Measurements from ENCODE around the gene VSTM4. TPM values are rescaled to one million over a fixed set of nuclear protein-coding genes. Genes with fewer than 3 reads are reported as not detected.

The VSTM4 gene
- total and polyA plus RNA-seq, 2 experiments from 2014 or later: 0.21 to 0.66 TPM

DNA sequence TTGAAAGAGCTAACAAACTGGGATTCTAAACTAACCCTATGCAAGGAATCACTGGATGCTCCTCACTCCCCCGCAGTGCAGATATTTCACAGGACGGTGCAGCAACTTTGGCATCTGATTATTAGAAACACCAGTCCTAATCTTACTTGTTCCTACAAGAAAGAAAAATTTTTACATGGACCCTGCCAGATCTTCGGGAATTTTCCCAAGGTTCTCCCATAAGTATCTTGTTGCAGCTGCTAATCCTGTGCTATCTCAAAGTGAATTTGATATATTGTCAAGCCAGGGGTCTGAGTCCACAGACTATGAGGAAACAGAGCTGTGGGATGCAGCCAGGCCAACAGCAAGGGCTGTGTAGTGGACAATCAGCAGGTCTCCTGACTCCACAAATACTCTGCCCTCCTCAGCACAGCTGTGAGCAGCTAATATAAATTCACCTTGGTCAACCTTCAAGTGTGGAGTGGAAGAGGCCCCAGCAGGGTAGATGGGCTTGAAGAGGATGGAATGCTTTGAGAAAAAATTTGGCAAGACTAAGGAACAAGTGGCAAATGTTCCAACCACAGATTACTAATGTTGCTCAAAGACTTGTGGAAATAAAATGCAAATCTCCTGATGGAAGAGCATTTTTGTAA is 25.6 kb downstream of the VSTM4 start:
- no peak overlapping the region for H3K4me3 Mint-ChIP-seq
- no peak for ATAC-seq
- peaks cover 3% of the 10 kb centered on the region for H3K27me3 Mint-ChIP-seq (ENCODE audit: insufficient read depth, low read depth, poor library complexity)

More for the DNA sequence above, 25.6 kb downstream of the VSTM4 start:
- TF ChIP-seq CREB1 (CRISPR knock-in tag; IDR thresholded peaks at IDR 0.05; ENCODE audit: low read depth) (no peak), NANOG (IDR thresholded peaks at IDR 0.05; ENCODE audit: borderline replicate concordance) (no peak), EZH2 (IDR thresholded peaks at IDR 0.05; ENCODE audit: low read depth, unreplicated experiment) (no peak), ZNF114 (CRISPR knock-in tag; IDR thresholded peaks at IDR 0.05) (no peak), JUNB (IDR thresholded peaks at IDR 0.05; ENCODE audit: unreplicated experiment) (no peak), STAT1 (IDR thresholded peaks at IDR 0.05; ENCODE audit: unreplicated experiment) (no peak), EZH2phosphoT487 (IDR thresholded peaks at IDR 0.05; ENCODE audit: unreplicated experiment) (no peak), POLR2AphosphoS5 (IDR thresholded peaks at IDR 0.05; ENCODE audit: low read depth) (no peak), ZNF331 (CRISPR knock-in tag; IDR thresholded peaks at IDR 0.05; ENCODE audit: low read depth) (no peak)
- TF ChIP-seq, protein P1, sequence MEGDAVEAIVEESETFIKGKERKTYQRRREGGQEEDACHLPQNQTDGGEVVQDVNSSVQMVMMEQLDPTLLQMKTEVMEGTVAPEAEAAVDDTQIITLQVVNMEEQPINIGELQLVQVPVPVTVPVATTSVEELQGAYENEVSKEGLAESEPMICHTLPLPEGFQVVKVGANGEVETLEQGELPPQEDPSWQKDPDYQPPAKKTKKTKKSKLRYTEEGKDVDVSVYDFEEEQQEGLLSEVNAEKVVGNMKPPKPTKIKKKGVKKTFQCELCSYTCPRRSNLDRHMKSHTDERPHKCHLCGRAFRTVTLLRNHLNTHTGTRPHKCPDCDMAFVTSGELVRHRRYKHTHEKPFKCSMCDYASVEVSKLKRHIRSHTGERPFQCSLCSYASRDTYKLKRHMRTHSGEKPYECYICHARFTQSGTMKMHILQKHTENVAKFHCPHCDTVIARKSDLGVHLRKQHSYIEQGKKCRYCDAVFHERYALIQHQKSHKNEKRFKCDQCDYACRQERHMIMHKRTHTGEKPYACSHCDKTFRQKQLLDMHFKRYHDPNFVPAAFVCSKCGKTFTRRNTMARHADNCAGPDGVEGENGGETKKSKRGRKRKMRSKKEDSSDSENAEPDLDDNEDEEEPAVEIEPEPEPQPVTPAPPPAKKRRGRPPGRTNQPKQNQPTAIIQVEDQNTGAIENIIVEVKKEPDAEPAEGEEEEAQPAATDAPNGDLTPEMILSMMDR (conservative IDR thresholded peaks at IDR 0.05; ENCODE audit: low read depth in 2 of 2): no peak
- TF ChIP-seq, protein P2, sequence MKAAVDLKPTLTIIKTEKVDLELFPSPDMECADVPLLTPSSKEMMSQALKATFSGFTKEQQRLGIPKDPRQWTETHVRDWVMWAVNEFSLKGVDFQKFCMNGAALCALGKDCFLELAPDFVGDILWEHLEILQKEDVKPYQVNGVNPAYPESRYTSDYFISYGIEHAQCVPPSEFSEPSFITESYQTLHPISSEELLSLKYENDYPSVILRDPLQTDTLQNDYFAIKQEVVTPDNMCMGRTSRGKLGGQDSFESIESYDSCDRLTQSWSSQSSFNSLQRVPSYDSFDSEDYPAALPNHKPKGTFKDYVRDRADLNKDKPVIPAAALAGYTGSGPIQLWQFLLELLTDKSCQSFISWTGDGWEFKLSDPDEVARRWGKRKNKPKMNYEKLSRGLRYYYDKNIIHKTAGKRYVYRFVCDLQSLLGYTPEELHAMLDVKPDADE (IDR thresholded peaks at IDR 0.05): no peak
- TF ChIP-seq, protein P3, sequence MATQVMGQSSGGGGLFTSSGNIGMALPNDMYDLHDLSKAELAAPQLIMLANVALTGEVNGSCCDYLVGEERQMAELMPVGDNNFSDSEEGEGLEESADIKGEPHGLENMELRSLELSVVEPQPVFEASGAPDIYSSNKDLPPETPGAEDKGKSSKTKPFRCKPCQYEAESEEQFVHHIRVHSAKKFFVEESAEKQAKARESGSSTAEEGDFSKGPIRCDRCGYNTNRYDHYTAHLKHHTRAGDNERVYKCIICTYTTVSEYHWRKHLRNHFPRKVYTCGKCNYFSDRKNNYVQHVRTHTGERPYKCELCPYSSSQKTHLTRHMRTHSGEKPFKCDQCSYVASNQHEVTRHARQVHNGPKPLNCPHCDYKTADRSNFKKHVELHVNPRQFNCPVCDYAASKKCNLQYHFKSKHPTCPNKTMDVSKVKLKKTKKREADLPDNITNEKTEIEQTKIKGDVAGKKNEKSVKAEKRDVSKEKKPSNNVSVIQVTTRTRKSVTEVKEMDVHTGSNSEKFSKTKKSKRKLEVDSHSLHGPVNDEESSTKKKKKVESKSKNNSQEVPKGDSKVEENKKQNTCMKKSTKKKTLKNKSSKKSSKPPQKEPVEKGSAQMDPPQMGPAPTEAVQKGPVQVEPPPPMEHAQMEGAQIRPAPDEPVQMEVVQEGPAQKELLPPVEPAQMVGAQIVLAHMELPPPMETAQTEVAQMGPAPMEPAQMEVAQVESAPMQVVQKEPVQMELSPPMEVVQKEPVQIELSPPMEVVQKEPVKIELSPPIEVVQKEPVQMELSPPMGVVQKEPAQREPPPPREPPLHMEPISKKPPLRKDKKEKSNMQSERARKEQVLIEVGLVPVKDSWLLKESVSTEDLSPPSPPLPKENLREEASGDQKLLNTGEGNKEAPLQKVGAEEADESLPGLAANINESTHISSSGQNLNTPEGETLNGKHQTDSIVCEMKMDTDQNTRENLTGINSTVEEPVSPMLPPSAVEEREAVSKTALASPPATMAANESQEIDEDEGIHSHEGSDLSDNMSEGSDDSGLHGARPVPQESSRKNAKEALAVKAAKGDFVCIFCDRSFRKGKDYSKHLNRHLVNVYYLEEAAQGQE (IDR thresholded peaks at IDR 0.05; ENCODE audit: unreplicated experiment): no peak
- TF ChIP-seq, protein P4, sequence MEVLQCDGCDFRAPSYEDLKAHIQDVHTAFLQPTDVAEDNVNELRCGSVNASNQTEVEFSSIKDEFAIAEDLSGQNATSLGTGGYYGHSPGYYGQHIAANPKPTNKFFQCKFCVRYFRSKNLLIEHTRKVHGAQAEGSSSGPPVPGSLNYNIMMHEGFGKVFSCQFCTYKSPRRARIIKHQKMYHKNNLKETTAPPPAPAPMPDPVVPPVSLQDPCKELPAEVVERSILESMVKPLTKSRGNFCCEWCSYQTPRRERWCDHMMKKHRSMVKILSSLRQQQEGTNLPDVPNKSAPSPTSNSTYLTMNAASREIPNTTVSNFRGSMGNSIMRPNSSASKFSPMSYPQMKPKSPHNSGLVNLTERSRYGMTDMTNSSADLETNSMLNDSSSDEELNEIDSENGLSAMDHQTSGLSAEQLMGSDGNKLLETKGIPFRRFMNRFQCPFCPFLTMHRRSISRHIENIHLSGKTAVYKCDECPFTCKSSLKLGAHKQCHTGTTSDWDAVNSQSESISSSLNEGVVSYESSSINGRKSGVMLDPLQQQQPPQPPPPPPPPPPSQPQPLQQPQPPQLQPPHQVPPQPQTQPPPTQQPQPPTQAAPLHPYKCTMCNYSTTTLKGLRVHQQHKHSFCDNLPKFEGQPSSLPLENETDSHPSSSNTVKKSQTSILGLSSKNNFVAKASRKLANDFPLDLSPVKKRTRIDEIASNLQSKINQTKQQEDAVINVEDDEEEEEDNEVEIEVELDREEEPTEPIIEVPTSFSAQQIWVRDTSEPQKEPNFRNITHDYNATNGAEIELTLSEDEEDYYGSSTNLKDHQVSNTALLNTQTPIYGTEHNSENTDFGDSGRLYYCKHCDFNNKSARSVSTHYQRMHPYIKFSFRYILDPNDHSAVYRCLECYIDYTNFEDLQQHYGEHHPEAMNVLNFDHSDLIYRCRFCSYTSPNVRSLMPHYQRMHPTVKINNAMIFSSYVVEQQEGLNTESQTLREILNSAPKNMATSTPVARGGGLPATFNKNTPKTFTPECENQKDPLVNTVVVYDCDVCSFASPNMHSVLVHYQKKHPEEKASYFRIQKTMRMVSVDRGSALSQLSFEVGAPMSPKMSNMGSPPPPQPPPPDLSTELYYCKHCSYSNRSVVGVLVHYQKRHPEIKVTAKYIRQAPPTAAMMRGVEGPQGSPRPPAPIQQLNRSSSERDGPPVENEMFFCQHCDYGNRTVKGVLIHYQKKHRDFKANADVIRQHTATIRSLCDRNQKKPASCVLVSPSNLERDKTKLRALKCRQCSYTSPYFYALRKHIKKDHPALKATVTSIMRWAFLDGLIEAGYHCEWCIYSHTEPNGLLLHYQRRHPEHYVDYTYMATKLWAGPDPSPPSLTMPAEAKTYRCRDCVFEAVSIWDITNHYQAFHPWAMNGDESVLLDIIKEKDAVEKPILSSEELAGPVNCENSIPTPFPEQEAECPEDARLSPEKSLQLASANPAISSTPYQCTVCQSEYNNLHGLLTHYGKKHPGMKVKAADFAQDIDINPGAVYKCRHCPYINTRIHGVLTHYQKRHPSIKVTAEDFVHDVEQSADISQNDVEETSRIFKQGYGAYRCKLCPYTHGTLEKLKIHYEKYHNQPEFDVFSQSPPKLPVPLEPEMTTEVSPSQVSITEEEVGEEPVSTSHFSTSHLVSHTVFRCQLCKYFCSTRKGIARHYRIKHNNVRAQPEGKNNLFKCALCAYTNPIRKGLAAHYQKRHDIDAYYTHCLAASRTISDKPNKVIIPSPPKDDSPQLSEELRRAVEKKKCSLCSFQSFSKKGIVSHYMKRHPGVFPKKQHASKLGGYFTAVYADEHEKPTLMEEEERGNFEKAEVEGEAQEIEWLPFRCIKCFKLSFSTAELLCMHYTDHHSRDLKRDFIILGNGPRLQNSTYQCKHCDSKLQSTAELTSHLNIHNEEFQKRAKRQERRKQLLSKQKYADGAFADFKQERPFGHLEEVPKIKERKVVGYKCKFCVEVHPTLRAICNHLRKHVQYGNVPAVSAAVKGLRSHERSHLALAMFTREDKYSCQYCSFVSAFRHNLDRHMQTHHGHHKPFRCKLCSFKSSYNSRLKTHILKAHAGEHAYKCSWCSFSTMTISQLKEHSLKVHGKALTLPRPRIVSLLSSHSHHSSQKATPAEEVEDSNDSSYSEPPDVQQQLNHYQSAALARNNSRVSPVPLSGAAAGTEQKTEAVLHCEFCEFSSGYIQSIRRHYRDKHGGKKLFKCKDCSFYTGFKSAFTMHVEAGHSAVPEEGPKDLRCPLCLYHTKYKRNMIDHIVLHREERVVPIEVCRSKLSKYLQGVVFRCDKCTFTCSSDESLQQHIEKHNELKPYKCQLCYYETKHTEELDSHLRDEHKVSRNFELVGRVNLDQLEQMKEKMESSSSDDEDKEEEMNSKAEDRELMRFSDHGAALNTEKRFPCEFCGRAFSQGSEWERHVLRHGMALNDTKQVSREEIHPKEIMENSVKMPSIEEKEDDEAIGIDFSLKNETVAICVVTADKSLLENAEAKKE (CRISPR knock-in tag; IDR thresholded peaks at IDR 0.05): no peak
- Mint-ChIP-seq H3K9me3 (peaks cover 15% of the 10 kb centered on the region; the same call in 2 of the 3 replicates), H3K36me3 (ENCODE audit: low read depth) (peaks cover 8% of the 10 kb centered on the region), H3K27ac (no peak overlapping the region), H3K4me1 (peaks cover 4% of the 10 kb centered on the region; the same call in 2 of the 3 replicates)
- no peaks in the 10 kb centered on the region for H3F3A ChIP-seq (replicated peaks; ENCODE audit: low read depth)
- no peaks in the 10 kb centered on the region for H4K20me1 ChIP-seq (replicated peaks; ENCODE audit: insufficient read depth)
- H3K9me2 ChIP-seq (ENCODE audit: insufficient read depth): no peaks in the 10 kb centered on the region
- H3K36me3 ChIP-seq (ENCODE audit: insufficient read depth): no peaks in the 10 kb centered on the region
- no peaks in the 10 kb centered on the region for H3K27me3 ChIP-seq (ENCODE audit: insufficient read depth)
- no peak overlapping the region for H3K4me3 ChIP-seq
- no peak for DNase-seq (ENCODE audit: low spot score)
- H2AFZ ChIP-seq: no peak overlapping the region
- H3K27ac ChIP-seq (ENCODE audit: low read depth): no peak overlapping the region
- no peaks in the 10 kb centered on the region for H3K79me2 ChIP-seq (replicated peaks; ENCODE audit: insufficient read depth)
- H3K4me2 ChIP-seq: no peak overlapping the region
- no peaks in the 10 kb centered on the region for H3K4me1 ChIP-seq (ENCODE audit: insufficient read depth)

Data from GM23338 (cell line).